ELF-1 (cell line): ENCODE results near the gene TUT7.

Source experiments
- DNase-seq: peaks from one replicate; pipeline ENCODE4 v3.0.0-alpha.2; 2016; ENCODE audit warnings: low read depth, low spot score

Gene TUT7

DNA sequence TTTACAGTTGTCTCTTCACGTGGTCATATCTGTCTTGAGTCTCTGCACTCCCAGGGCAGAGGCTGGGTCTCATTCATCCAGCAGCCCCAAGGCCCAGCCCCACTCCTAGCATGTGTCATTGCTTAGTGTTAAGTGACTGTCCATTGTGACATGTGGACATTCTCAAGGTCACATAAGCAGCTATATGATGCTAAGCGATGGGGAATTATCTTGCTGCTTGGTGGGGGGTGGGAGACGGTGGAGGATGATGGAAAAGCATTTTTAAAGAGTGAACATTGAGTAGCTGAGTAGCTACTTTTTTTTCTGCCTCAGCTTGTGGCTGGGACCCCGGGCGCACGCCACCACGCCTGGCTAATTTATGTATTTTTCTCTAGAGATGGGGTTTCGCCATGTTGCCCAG, 94.7 kb downstream of the TUT7 start, which contains the start of gene C9orf153:
Gene C9orf153 (minus strand): TSS at position 101 of the 400 bp plus-strand sequence. CDS start 30,054 bp downstream, outside the sequence.
- no peak for DNase-seq

DNA sequence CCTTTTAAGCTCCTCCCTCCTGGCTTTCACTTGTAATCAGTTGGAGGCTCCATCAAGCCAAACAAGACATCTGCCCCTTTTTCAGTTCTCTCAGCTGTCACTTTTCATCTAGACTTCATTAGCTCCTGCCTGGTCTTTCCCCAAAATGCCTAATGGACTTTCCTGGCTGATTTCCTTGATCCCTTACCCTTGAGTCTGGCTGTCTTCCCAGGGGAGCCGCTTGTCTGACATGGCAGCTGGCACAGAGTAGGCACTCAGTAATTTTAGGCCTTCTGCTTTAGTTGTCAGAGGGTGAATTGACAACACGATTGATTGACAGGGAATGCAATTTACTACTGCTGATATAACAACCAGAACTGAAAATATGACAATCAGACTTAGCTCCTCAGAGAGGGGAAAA, 96.8 kb downstream of the TUT7 start:
- no peak for DNase-seq

DNA sequence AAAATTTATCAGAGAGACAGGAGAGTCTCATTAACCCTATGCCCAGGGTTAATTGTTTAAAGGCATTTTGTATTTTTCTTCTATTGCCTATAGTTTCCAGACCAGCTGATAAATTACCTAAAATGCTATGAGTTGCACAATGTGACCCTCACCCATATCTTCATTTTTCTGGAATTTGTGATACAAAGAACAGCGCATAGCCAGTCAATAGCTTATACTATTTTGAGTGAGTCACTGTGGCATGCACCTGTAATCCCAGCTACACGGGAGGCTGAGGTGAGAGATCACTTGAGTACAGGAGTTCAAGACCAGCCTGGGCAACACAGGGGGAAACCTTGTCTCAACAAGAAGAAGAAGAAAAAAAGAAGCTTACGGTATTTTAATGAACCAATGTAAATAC, 97.6 kb downstream of the TUT7 start:
- DNase-seq = no peak

DNA sequence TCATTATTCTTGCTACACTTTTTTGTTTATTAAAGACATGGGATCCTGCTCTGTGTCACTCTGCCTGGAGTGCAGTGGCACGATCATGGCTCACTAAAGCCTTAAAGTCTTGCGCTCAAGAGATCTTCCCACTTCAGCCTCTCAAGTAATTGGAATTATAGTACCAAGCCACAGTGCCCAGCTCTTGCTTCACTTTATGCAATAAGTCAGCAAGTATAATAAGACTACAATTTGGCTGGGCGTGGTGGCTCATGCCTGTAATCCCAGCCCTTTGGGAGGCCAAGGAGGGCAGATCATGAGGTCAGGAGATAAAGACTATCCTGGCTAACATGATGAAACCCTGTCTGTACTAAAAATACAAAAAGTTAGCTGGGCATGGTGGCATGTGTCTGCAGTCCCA, 100.6 kb downstream of the TUT7 start:
- DNase-seq = no peak

DNA sequence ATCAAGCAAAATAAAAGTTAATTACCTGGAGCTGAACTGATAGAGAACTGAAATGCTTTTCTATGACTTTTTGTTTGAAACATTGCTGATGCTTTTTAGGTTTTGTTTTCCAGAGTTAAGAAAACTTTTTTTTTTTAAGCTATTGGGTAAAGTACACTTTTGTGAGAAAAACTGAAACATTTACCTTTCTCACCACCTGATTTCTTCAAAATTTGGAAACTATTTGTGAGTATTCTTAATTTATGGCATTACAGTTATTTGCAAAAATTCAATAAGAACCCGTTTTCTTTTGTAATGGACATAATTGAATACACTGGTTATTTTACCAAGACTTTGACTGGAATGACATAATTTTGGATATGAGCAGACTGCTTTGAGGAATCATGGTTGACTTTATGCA, 101.3 kb downstream of the TUT7 start:
- no peak for DNase-seq

DNA sequence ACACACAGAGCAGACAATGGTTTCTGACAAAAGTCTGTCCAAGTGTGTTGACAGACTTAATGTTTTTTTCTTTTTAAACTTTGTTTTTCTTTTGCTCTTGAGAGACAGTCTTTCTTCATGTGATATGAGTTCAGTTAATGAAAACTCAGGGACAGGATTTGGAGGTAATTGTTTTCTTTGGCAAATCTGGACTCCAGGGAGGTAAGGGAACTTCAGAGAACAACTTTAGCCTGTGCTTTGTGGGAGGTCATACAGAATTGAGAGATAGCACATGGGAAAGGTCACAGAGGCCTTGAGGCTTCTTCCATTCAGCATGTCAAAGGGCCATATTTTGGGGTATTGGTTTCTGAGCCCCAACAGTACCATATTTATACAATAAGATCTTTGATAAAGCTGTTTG, 104.1 kb downstream of the TUT7 start:
- DNase-seq = no peak

DNA sequence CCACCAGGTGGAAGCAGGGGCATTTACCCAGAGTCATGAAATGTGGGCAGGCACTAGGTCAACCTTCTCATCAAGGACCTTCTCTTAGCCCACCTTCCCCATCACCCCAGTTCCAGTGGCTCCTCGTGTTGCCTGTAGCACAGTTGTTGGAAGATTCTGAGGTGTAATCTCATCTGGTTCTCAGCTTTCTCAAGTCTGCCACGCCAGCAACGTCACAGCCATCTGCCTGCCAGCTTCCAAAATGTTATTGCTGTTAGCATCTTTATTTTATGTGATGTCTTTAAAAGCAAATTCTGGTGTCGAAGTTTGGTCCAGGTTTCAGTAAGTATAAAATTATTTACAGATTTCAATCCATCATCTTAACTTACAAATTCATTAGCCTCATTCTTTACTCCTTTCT, 105.5 kb downstream of the TUT7 start:
- no peak for DNase-seq

DNA sequence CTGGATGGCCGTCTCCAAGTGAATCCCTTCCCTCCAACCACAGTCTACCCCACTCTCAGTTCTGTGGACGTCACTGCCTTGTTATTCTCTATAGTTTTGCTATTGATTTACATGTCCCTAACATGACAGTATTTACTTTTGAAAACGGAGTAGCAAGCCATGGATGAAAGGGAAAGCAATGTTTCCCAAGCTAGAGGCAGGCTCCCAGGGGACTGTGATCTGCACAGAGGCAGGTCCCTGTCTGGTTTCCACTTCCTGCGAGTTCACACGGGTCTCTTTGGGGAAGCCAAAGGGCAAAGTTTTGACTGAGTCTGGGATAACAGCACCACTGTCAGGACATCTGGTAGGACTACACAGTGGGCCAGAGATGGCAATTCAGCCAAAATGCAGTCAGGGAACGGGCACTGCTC, 107.5 kb downstream of the TUT7 start:
- peak; percentile 36 for DNase-seq

DNA sequence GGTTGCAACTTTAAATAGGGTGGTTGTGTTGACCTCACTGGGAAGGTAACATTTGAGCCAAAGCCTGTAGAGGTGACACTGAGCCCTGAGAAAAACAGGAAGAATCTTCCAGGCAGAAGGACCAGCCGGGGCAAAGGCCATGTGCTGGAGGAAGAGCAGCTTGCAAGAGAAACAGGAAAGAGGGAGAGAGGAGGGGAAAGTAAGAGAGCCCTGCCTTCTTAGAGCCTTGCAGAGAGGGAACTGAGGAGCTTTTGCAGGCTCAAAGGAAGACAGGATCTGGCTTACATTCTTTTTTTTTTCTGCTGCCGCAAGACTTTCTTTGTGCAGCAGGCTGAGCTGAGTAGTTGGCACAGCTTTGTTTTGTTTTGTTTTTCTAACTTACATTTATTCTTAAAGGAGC, 112.1 kb downstream of the TUT7 start:
- no peak for DNase-seq

DNA sequence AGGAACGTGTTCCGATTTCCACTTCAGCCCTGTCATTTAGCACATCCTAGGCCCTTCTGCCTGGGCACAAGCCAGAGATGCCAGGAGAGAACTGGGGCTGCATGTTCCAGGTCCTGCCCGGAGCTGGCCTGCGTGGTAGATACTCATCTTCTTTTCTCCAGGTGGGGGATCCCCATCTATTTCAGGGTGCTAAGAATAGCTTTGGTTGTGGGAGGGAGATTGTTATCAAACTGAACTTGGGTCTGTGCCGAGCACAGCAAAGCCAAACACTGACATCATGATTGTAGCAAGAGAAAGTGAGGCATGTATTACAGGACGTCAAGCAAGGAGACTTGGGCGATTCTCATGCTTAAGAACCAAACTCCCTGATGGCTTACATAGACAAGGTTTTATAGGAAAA, 113.0 kb downstream of the TUT7 start:
- DNase-seq = no peak

DNA sequence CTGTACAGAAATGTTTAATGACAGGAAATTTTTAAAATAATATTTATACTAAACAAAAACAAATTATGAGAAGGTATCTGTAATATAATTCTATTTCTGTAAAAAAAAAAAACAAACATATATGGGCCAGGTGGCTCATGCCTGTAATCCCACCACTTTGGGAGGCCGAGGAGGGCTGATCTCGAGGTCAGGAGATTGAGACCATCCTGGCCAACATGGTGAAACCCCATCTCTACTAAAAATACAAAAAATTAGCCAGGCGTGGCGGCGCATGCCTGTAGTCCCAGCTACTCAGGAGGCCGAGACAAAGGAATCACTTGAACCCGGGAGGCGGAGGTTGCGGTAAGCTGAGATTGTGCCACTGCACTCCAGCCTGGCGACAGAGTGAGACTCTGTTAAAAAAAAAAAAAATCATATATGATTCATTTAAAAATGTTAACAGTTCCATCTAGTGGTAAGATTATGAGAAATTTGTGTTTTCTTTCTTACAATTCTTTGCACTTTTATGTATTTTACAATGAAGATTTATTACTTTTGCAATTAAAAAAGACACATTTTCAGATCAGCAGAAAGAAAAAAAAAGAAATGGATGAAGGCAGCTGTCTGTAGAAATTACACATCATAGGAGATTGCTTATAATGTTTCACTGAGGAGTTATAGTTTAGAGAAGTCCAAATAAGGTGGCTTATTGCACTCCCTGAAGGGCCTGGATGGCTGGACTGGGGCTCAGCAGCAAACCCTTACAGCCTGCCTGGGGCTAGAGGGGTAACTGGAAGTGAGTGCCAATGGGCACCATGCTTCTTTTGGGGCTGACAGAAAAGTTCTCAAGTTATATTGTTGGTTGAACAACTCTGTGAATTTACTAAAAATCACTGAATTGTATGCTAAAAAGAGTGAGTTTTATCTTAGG, 115.1 kb downstream of the TUT7 start:
- no peak for DNase-seq
